GM21786 (cell line): Measurements from ENCODE around the gene CCDC88C.
"Not testable (repeated sequence)": the region's sequence is repeated elsewhere in the genome, so short reads cannot be mapped to it uniquely, and the experiment has no call there.

Experiments used
- ATAC-seq: cut with Tn5 transposase; IDR thresholded peaks from one replicate; pipeline ENCODE4 v1.9.1; 2021; ENCODE audit not compliant: unreplicated experiment

CCDC88C gene

DNA sequence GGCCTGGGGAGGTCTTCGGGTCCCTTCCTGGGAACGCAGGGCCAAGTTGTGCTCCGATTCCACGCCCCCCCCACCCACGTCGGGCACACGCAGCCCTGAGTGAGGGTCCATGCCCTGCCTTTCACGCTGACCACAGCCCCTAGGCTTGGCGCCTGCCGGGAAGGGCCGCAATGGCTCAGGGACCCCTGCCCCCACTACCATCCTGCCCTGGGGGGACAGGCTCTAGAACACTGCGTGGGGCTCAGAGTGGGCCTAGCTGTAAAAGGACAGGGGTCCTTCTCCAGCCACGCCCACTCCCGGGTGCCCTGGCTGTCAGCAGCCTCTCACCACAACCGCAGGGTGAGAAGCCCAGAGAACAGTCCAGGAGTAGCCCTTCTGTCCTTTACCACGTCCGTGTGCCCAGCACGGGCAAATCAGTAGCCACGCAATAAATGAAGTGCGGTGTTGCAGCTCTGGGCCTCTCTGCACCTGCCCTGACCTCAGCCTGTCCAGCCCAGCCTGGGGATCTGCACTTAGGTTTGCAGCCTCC, 163.8 kb downstream of the CCDC88C start:
- ATAC-seq = no peak

- ATAC-seq = no peak
Observed at GRCh38 chr14:91252871-91253794, 164.5 kb downstream of the CCDC88C start.

DNA sequence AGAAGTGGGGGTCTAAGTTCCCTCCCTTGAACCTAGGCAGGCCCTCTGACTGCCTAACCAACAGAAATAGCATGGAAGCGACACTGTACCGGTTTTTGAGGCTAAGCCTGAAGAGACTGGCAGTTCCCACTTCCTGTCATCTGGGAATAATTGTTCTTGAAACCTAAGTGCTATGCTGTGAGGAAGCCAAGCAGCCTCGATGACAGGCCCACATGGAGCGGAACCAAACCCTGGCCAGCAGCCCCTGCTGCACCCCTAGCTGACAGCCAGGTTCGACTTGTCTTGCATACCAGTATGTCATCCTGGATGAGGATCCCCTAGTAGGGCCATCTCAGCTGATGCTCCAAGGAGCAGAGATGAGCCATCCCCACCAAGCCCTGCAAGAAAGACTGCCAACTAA, 166.7 kb downstream of the CCDC88C start:
- ATAC-seq = no peak

- peak; percentile 90 for ATAC-seq
Observed at GRCh38 chr14:91249841-91250616, 167.6 kb downstream of the CCDC88C start.

DNA sequence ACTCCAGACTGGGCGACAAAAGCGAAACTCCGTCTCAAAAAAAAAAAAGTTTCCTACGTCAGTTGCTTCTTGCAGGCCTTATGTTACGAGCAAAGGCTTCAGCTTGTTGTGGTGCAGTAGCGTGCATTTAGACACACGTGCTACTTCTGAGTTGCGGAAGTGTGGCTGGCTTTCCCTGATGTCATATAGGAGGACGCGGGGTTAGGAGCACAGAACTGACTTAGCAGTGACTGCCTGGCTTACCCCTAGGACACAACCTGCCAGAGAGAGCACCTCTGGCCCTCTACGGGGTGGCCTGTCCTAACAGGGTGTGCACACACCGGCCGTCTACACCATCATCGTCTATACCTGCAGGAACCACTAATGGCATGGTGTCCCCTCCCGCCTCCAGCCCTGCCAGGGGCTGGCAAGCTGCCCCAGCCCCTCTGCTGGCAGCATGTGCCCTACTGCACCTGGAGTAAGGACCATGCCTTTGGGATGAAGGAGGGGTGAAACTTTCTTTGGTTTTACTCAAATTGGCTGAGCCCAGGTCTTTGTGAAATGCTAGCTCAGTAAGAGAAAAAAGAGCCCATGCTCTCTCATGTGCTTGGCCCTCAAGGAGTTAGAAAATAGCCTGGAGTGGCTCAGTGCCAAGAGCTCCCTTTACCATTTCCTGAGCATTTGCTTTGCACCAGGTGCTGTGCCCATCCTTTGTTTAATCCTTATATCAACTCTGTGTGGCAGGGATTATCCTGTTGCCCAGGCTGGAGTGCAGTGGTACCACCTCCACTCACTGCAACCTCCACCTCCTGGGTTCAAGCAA, 171.4 kb downstream of the CCDC88C start:
- ATAC-seq = no peak

- ATAC-seq = not testable (repeated sequence)
Observed at GRCh38 chr14:91245616-91246015, 172.0 kb downstream of the CCDC88C start.

DNA sequence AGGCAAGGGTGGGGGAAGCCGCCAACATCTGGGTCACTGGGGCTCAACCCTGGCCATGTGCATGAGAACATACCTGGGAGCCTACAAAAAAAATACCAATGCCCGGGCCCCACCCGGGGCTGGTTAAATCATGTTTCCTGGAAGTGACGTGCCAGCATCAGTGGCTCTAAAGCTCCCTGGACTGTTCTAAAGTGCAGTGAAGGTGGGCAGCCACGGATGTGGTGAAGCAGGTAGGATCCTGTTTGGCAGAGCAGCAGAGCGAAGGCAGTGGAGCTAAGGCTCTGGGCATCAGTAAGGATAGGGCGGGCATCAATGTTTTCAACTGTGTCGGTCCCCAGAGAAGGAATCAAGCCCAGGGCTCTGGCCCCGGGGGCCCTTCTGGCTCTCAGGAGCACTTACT, 172.6 kb downstream of the CCDC88C start:
- ATAC-seq = no peak

DNA sequence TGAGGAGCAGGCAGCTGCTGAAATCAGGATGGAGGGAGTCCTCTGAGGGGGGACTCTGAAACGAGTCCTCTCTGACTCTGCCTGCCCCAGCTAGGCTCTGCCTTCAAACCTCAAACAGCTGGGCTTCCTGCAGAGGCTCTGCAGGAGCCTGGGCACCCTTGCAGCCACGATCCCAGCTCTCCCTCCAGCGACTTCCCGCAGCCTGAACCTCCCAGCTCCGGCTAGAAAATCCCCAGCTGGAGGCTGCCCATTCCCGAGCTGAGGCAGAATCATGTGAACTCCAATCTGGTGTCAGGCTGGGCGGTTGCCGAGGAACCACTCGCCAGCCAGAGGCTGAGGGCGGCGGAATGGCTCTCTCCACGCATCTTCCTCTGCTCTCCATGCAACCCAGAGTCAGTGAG, 173.1 kb downstream of the CCDC88C start, which contains the start of gene GPR68:
TSS of gene GPR68 (minus strand) at position 204 of the 401 bp plus-strand sequence. CDS start 9,654 bp downstream, outside the sequence.
- ATAC-seq = no peak

GRCh38 chr14:91243074-91243471, 174.5 kb downstream of the CCDC88C start:
- ATAC-seq = no peak

GRCh38 chr14:91242635-91243034, 175.0 kb downstream of the CCDC88C start:
- no peak for ATAC-seq

GRCh38 chr14:91241863-91242262, 175.8 kb downstream of the CCDC88C start:
- peak; percentile 66 for ATAC-seq

- no peak for ATAC-seq
Observed at GRCh38 chr14:91238661-91239060, 179.0 kb downstream of the CCDC88C start.

GRCh38 chr14:91238085-91238484, 179.5 kb downstream of the CCDC88C start:
- ATAC-seq = no peak

- ATAC-seq = no peak
Observed at GRCh38 chr14:91237219-91237618, 180.4 kb downstream of the CCDC88C start.

DNA sequence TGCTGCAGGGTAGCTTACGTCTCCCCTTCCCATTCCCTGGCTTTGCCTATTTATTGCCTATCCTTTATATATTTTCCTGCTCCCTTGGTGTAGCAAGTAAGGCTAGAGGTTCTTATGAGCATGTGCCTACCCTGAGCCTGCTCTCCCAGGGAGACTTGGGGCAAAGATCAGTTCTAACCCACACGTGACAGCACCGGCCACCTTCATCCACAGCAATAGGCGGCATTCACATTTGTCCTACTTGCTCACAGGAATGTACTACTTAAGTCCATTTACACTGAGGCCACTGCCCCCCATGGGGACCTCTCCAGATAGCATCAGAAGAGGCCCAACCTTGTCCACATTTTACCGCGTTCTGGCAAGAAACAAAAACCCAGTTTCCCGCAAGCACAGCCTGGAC, 181.8 kb downstream of the CCDC88C start:
- ATAC-seq = no peak

DNA sequence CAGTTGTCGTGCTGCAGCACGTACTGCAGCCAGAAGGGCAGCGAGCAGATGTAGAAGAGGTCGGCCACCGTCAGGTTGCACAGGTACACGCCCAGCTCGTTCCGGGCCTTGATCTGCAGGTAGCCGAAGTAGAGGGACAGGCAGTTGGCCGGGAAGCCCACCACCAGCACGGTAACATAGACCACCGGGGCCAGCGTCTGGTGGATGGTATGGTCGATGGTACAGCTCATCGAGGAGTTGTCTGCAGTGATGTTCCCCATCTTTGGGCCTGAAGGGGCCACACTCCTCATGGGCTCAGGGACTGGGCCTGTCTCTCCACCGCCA, 182.9 kb downstream of the CCDC88C start:
- no peak for ATAC-seq

DNA sequence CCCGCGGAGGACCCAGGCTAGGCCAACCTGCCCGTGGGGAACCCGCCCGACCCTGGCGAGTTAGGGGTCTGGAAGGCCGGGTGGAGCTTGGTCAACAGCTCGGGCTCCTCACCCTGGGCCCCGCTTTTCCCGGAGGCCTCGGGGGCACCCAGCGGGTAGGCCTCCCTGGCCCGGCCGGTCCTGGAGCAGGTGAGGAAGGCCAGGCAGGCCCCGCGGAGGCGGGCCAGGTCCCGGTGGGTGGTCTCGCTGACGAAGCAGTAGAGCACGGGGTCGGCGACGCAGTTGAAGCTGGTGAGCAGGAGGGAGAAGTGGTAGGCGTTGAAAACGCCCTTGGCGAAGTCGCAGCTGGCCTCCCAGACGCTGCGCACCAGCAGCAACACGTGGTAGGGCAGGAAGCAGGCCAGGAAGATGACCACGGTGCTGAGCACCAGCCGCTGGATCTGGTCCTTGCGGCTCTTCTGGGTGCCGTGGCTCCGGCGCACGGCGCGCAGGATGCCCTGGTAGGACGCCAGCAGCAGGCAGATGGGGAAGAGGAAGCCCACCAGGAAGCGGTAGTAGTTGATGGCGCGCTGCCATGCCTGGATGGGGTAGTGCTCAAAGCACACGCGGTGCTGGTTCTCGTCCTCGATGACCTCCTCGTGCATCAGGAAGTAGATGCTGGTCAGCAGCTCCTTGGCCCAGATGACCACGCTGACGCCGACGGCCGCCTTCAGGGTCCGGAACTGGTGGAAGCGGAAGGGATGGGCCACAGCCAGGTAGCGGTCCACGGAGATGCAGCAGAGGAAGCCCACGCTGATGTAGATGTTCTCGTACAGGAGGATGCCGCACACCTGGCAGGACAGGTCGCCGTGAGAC, 183.5 kb downstream of the CCDC88C start:
- no peak for ATAC-seq

GRCh38 chr14:91232603-91233002, 185.0 kb downstream of the CCDC88C start:
- no peak for ATAC-seq

DNA sequence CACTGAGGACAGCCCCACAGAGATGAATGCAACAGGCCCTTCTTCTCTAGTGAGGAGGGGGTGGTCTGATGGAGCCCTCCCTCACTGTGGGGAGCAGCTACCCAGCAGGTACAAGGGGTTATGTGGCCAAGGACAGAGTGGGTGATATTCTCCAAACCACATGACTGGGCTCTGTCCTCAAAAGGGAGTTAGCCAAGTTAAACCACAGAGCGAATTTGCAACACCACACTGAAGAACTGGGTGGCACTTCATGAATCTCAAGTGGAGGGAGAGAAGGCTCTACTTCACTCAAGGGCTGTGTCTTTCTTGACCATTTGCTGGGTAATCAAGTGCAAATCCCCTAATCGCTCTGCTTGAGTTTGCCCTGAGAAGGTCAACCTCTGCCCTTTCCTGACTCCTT, 185.6 kb downstream of the CCDC88C start:
- ATAC-seq = no peak

- no peak for ATAC-seq
Observed at GRCh38 chr14:91231446-91231845, 186.2 kb downstream of the CCDC88C start.
